GM21447 (cell line): ENCODE data around the gene INTS11.

Experiments
- ATAC-seq: cut with Tn5 transposase; IDR thresholded peaks from one replicate; pipeline ENCODE4 v1.9.1; 2021; ENCODE audit not compliant: unreplicated experiment

The INTS11 gene

GRCh38 chr1:1314678-1315335 lies 9.7 kb downstream of the INTS11 start:
- no peak for ATAC-seq

DNA sequence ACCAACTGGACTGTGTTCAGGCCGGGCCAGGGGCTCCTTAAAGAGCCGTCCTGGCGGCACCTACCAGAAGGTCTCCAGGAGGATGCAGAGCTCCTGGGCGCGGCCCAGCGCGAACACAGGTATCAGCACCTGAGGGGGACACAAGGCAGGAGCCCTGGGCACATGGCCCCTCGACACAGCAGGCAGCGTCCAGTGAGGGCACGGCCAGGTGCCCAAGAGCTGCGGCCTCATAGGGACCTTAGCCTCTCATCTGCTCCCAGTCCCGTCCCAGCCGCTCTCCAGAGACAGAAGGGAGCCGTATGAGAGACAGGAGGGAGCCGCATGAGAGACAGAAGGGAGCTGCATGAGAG lies 10.2 kb downstream of the INTS11 start:
- ATAC-seq = no peak

DNA sequence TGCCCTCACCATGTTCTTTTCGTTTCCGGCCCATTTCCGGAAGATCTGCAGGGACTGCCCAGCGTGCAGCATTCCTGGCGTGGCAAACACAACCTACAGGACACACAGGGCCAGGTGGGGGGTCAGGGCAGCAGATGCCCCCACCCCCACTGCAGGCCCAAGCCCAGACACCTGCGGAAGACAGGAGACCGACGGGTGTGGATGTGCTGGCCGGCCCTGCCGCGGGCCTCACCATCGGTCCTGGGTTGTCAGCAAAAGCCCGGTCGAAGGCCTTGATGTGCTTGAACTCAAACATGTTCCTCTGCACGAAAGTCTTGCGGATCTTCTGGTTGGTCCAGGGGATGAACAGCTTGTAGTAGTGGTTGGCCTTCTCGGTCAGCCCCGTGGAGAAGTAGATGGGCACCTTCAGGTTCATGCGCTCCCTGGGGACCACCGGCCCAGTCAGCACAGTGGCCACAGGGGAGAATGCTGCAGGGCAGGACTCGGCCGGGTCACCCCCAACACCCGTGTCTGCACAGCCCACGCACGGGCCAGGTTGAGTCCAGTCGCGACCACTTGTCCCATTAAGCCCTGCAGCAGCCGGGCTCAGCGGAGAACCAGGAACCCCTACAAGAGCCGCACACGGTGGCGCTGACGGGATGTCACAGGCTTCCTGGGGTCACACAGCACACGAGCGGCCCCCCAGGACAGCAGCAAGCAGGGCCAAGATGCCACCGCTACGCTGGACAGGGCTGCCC lies 10.8 kb downstream of the INTS11 start:
- no peak for ATAC-seq

DNA sequence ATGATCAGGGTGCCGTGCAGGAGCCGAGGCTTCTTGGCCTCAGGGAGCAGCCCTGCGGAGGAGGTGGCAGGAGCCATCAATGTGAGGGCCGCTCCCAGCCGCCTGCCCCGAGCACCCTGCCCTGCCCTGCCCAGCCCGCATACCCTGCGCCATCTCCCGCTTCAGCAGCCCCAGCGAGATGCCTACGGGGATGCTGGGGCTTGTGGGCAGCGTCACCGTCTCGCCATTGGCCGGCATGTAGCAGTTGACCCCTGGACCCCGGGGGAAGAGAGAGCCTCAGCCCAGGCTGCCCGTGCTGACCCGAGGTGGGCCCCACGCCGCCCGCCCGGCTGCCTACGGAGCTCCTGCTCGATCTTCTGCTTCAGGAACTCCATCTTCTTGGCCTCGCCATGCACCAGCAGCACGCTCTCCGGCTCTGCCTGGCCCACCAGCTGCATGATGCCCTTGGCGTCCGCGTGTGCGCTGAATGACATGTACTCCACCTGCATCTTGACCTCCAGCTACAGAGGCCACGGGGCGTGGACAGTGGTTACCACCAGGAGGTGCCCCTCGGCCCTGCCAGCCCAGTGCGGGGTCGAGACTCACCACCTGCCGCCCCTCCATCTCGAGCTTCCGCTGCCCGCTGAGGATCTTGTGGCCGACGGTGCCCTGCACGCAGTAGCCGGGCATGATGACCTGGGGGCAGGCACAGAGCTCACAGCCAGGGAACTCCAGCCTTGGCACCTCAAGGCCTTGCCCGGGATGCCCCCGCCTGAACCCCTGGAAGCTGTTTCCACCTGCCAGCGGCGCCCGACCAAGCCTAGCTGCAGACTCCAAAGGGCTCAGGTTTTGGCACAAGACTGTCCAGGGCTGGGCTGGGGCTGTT lies 11.8 kb downstream of the INTS11 start:
- no peak for ATAC-seq

GRCh38 chr1:1311107-1312104 lies 13.1 kb downstream of the INTS11 start:
- ATAC-seq = no peak

- ATAC-seq = no peak
These were observed 13.9 kb downstream of the INTS11 start for GRCh38 chr1:1310476-1311053.

DNA sequence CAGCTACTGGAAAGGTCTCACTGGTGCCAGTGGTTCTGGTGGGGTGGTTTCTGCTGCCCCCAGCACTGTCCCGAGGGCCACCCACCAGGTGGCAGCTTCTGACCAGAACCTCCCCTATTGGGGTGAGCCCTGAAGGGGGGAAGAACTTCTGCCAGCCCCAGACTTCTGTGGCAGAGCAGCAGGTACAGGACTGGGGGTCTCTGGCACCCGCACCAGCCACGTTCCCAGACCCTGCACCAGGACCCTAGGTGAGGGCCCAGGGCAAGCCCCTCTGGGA lies 14.4 kb downstream of the INTS11 start:
- ATAC-seq = no peak

GRCh38 chr1:1309251-1310108 lies 15.0 kb downstream of the INTS11 start:
- no peak for ATAC-seq

DNA sequence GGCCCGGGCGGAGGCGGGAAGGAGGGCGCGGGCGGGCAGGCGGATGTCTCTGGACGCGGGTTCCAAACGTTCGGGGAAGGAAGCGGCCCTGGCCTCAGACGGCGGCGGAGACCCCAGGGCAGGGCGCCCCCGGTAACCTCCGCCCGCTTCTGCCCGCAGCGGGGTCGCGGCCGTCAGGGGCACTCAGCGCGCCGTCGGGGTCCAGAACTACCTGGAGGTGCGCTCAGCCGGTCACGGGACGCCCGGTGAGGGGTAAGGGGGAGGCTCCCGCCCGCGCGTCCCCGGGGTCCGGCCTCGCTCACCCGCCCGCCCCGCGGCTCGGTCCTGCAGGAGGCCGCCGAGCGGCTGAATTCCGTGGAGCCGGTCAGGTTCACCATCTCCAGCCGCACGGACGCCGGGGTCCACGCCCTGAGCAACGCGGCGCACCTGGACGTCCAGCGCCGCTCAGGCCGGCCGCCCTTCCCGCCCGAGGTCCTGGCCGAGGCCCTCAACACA lies 15.7 kb downstream of the INTS11 start:
- ATAC-seq = peak; percentile 10

GRCh38 chr1:1307923-1308755 lies 16.3 kb downstream of the INTS11 start, which contains the start of the genes ACAP3 and PUSL1:
ACAP3 (minus strand) TSS chr1:1307930; CDS start chr1:1307815, 115 bp downstream.
PUSL1 (plus strand) TSS chr1:1308597; CDS start chr1:1308644, 47 bp downstream.
- peak; percentile 47 for ATAC-seq

DNA sequence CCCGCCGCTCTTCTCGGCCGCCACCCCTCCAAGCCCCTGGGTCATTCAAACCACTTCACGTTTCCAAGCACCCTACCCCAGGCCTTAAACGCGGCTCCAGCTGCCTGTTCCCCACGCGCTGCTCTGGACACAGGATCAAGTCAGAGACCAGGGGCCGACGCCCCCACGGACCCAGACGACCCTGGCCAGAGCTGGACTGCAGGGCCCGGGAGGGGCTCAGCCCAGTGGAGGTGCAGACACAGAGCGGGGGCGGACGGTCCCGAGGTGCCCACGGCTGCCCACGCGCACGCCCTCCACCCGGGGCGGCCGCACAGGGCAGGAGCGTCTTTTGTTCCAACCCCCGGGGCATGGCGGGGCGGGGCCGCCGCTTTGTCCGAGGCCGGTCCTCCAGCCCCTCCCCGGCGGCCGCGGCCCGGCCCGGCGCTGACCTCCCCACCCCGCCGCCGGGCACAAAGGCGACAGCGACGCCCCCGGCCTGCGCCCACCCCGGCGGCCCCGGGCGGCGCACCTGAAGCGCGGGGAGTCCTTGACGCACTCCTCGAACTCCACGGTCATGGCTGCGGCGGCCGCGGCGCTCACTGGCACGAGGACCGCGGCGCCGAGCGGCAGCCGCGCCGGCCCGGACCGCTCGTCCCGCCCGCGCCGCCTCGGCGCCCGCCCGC lies 17.1 kb downstream of the INTS11 start:
- ATAC-seq = peak; percentile 2

DNA sequence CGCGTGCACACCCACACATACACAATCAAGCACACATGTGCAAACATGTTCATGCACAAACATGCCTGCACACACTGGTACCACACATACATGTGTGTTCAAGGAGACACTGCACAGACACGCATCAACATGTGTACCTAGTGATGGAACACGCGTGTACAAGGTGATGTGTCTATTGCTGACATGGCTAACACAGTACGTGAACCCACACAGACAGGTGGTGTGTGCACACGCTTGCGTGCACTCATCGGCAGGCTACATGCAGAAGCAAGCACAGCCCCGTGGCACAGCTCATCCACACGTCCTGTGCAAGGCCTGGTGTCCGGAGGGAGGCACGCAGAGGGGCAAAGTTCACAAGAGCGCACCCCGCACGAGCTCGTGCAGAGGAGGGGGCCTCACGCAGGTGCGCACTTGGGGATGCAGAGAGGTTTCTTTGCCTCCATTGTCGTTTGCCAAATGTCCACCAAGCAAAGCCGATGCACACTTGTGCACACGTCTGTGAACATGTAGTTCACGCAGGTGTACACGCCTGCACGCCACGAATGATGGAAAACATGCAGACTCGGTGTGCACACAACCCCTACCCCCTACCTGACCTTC lies 17.7 kb downstream of the INTS11 start:
- no peak for ATAC-seq

GRCh38 chr1:1306070-1306660 lies 18.3 kb downstream of the INTS11 start:
- no peak for ATAC-seq

DNA sequence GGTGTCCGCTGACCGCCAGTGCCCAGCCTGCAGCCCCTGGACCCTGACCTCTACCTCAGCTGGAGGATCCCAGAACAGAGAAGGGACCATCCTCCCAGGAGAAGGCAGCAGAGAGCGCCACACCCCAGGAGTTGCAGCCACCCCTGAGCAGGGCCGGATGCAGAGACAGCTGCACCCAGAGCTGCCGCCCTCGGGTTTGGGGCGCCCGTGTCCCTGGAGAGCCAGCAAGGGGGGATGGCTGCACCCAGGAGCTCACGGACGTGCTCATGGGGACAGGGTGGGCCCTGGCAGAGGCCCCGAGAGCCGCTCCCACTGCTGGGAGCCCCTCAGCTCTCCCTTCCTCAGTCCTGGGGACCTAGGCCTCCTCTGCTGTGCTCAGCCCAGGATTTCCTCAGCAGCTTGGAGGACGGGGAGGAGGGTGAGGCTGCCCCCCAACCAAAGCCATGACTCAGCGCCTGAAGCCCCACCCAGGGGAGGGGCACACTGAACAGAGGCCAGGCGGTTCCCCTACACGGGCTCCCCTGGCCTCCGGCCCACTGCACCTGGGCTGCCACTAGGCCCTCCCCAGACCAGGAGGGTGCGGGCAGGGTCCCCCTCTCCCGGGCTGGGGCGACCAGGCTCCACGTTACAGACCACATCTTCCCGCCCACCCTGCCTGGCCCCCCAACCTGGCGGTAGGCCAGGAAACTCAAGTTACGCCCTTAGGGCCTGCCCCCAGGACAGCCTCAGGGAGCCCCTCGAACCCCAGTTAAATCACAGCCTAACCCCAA lies 19.0 kb downstream of the INTS11 start:
- no peak for ATAC-seq

- no peak for ATAC-seq
These were observed 19.8 kb downstream of the INTS11 start for GRCh38 chr1:1304331-1305299.
